Liver (tissue), 9 donors: Measurements from ENCODE around the gene COX19. TPM values are rescaled to one million over a fixed set of nuclear protein-coding genes. Genes with fewer than 3 reads are reported as not detected.

Experiments
- DNase-seq: peaks from one replicate; pipeline ENCODE4 v3.0.0-alpha.2; 2017; ENCODE audit warnings: low spot score
- H3K27ac ChIP-seq, 2 donors: one replicate each; pipeline ENCODE4 v1.7.0; 2013; ENCODE audit warnings: inconsistent platforms in 2 of 2, low read length in 2 of 2, control low read depth in 1 of 2, low read depth in 1 of 2, mild to moderate bottlenecking in 1 of 2
- H3K27me3 ChIP-seq, 4 donors: one replicate each; pipeline versions ENCODE4 v1.6.1 to v1.7.0; 2013; ENCODE audit warnings: low read length in 3 of 4, inconsistent platforms in 1 of 4, mild to moderate bottlenecking in 1 of 4, moderate library complexity in 1 of 4; ENCODE audit not compliant: control insufficient read depth in 4 of 4, insufficient read depth in 4 of 4
- H3K36me3 ChIP-seq, 4 donors: one replicate each; pipeline versions ENCODE4 v1.6.1 to v1.7.0; 2013; ENCODE audit warnings: low read length in 3 of 4, mild to moderate bottlenecking in 3 of 4, low read depth in 1 of 4, moderate library complexity in 1 of 4; ENCODE audit not compliant: control insufficient read depth in 4 of 4, insufficient read depth in 3 of 4
- H3K4me1 ChIP-seq, 4 donors: one replicate each; pipeline versions ENCODE4 v1.6.1 to v1.7.0; 2013; ENCODE audit warnings: low read length in 3 of 4, mild to moderate bottlenecking in 3 of 4, moderate library complexity in 1 of 4; ENCODE audit not compliant: control insufficient read depth in 4 of 4, insufficient read depth in 4 of 4
- H3K4me3 ChIP-seq, 3 donors: one replicate each; pipeline versions ENCODE4 v1.6.1 to v1.7.0; 2013; ENCODE audit warnings: low read length in 3 of 3, control low read depth in 1 of 3, low read depth in 1 of 3, mild to moderate bottlenecking in 1 of 3
- H3K9ac ChIP-seq, 2 donors: one replicate each; pipeline ENCODE4 v1.7.0; 2013; ENCODE audit warnings: low read length in 2 of 2, mild to moderate bottlenecking in 2 of 2, moderate library complexity in 2 of 2, control low read depth in 1 of 2, low read depth in 1 of 2
- H3K9me3 ChIP-seq, 4 donors: one replicate each; pipeline versions ENCODE4 v1.6.1 to v1.7.0; 2013; ENCODE audit warnings: low read length in 3 of 4; ENCODE audit not compliant: control insufficient read depth in 4 of 4
- CTCF ChIP-seq: fragments of 150-350 bp; IDR thresholded peaks from 2 replicates; pipeline ENCODE4 v1.5.1; 2017; ENCODE audit warnings: improper control_type of control experiment, low read depth, low read length; ENCODE audit not compliant: missing input control
- EGR1 ChIP-seq, 2 donors: IDR thresholded peaks; 2 replicates each; pipeline ENCODE4 v1.6.1; 2016 to 2018; ENCODE audit warnings: antibody characterized with exemption in 2 of 2, low read depth in 2 of 2
- FOXA1 ChIP-seq: IDR thresholded peaks from 2 replicates; pipeline ENCODE4 v1.6.1; 2016; ENCODE audit warnings: antibody characterized with exemption
- FOXA2 ChIP-seq: IDR thresholded peaks from 2 replicates; pipeline ENCODE4 v1.6.1; 2016; ENCODE audit warnings: antibody characterized with exemption
- GABPA ChIP-seq, 2 donors: IDR thresholded peaks in 1 of 2; conservative IDR thresholded peaks in 1 of 2; 2 replicates each; pipeline ENCODE4 v1.6.1; 2016; ENCODE audit warnings: antibody characterized with exemption in 2 of 2, mild to moderate bottlenecking in 1 of 2, moderate library complexity in 1 of 2
- HNF4G ChIP-seq: IDR thresholded peaks from 2 replicates; pipeline ENCODE4 v1.6.1; 2016; ENCODE audit warnings: antibody characterized with exemption
- NR2F2 ChIP-seq: IDR thresholded peaks from 2 replicates; pipeline ENCODE4 v1.6.1; 2016; ENCODE audit warnings: antibody characterized with exemption
- RAD21 ChIP-seq, 2 donors: IDR thresholded peaks; 2 replicates each; pipeline ENCODE4 v1.6.1; 2016; ENCODE audit warnings: antibody characterized with exemption in 2 of 2, mild to moderate bottlenecking in 2 of 2
- RXRA ChIP-seq, 2 donors: IDR thresholded peaks; 2 replicates each; pipeline ENCODE4 v1.6.1; 2017 to 2018; ENCODE audit warnings: antibody characterized with exemption in 2 of 2, mild to moderate bottlenecking in 1 of 2
- SP1 ChIP-seq: IDR thresholded peaks from 2 replicates; pipeline ENCODE4 v1.6.1; 2018; ENCODE audit warnings: antibody characterized with exemption, mild to moderate bottlenecking
- TAF1 ChIP-seq: conservative IDR thresholded peaks from 2 replicates; pipeline ENCODE4 v1.6.1; 2016; ENCODE audit warnings: antibody characterized with exemption, mild to moderate bottlenecking
- YY1 ChIP-seq: IDR thresholded peaks from 2 replicates; pipeline ENCODE4 v1.6.1; 2016; ENCODE audit warnings: antibody characterized with exemption, mild to moderate bottlenecking
- WGBS: extraction: QIAGEN DNeasy Blood & Tissue Kit; methylation state at CpG from one replicate; pipeline ENCODE4 v1.1.7; 2013; 5-methylcytosine and 5-hydroxymethylcytosine counted together
- polyA plus RNA-seq, 2 donors: library from polyadenylated mRNA; stranded (reverse) in 1 of 2; unstranded in 1 of 2; fragments of 200-250 nt in 1 of 2; fragments of >200 nt in 1 of 2; fragmentation: Nextera tagmentation in 1 of 2; extraction: Ambion mirVana in 1 of 2; gene quantifications; one replicate each; pipeline versions ENCODE4 v1.2.1 to v1.2.3, GENCODE V29; 2013 to 2015
- total RNA-seq, 2 donors: library from RNA; depleted of rRNA; stranded (reverse); fragments of >200 nt; gene quantifications; one replicate each; pipeline ENCODE4 v1.2.3, GENCODE V29; 2014
- TF ChIP-seq, protein P1 (sequence below): IDR thresholded peaks from 2 replicates; pipeline ENCODE4 v1.6.1; 2016; ENCODE audit warnings: antibody characterized with exemption, mild to moderate bottlenecking
- TF ChIP-seq, protein P2 (sequence below): IDR thresholded peaks from 2 replicates; pipeline ENCODE4 v1.6.1; 2016; ENCODE audit warnings: antibody characterized with exemption
- TF ChIP-seq, protein P3 (sequence below): IDR thresholded peaks from 2 replicates; pipeline ENCODE4 v1.6.1; 2016; ENCODE audit warnings: antibody characterized with exemption
- donor health status: healthy.
- donor health status: healthy.
- donor health status: healthy.
- donor health status: healthy.
- donor health status: healthy.

Gene COX19
- total and polyA plus RNA-seq, 4 donors, result 2.2 to 9.8 (median 4.8) TPM

- Histone ChIP-seq H3K27me3 (no peaks in the 10 kb centered on the region), H3K9me3 (no peaks in the 10 kb centered on the region), H3K4me1 (peaks cover 11 to 44% (median 17%) of the 10 kb centered on the region in 4 donors), H3K4me3 (no peak overlapping the region), H3K27ac (no peak overlapping the region), H3K36me3 (peaks cover 12 to 31% (median 22%) of the 10 kb centered on the region in 4 donors), H3K9ac (no peak overlapping the region)
- TF ChIP-seq, protein P1, sequence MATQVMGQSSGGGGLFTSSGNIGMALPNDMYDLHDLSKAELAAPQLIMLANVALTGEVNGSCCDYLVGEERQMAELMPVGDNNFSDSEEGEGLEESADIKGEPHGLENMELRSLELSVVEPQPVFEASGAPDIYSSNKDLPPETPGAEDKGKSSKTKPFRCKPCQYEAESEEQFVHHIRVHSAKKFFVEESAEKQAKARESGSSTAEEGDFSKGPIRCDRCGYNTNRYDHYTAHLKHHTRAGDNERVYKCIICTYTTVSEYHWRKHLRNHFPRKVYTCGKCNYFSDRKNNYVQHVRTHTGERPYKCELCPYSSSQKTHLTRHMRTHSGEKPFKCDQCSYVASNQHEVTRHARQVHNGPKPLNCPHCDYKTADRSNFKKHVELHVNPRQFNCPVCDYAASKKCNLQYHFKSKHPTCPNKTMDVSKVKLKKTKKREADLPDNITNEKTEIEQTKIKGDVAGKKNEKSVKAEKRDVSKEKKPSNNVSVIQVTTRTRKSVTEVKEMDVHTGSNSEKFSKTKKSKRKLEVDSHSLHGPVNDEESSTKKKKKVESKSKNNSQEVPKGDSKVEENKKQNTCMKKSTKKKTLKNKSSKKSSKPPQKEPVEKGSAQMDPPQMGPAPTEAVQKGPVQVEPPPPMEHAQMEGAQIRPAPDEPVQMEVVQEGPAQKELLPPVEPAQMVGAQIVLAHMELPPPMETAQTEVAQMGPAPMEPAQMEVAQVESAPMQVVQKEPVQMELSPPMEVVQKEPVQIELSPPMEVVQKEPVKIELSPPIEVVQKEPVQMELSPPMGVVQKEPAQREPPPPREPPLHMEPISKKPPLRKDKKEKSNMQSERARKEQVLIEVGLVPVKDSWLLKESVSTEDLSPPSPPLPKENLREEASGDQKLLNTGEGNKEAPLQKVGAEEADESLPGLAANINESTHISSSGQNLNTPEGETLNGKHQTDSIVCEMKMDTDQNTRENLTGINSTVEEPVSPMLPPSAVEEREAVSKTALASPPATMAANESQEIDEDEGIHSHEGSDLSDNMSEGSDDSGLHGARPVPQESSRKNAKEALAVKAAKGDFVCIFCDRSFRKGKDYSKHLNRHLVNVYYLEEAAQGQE, result no peak
- TF ChIP-seq NR2F2, result no peak
- TF ChIP-seq HNF4G, result no peak
- TF ChIP-seq FOXA1, result no peak
- no peak for TF ChIP-seq TAF1
- no peak for TF ChIP-seq YY1
- DNase-seq, result no peak
- 49% methylated on average over 10 of the region's 10 CpGs for WGBS
Measured at GRCh38 chr7:972676-973309, 2.6 kb downstream of the COX19 start.

DNA sequence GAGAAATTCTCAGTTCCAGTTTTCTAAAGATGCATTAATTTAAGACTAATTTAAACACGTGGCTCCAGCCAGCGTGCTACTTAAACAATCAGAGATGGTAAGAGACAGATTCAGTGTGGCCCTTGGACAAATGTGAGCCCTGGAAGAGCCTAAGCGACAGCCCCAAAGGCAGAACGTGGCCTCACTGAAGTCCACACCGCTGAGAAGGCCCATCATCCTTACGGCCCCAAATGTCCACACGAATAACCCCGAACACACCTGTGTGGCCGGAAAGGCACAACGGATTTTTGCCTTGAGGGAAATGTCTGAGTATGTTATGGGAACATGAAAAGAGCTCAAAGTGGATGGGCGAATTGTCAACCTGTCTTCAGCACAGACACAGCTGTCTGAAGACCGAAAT lies 3.2 kb downstream of the COX19 start:
- H3K27ac ChIP-seq, result no peak overlapping the region
- H3K4me1 ChIP-seq, result peaks cover 7 to 38% (median 14%) of the 10 kb centered on the region in 4 donors
- no peak overlapping the region for H3K9ac ChIP-seq

GRCh38 chr7:970744-971143 lies 4.6 kb downstream of the COX19 start:
- peaks cover 16 to 41% (median 28%) of the 10 kb centered on the region in 4 donors for H3K36me3 ChIP-seq
- peaks cover 6 to 28% (median 13%) of the 10 kb centered on the region in 4 donors for H3K4me1 ChIP-seq
- no peak overlapping the region for H3K4me3 ChIP-seq
- DNase-seq, result no peak
- H3K27ac ChIP-seq, result no peak overlapping the region
- H3K9me3 ChIP-seq, result no peaks in the 10 kb centered on the region
- H3K27me3 ChIP-seq, result no peaks in the 10 kb centered on the region
- WGBS, result 93% methylated on average over 6 of the region's 6 CpGs
- no peak overlapping the region for H3K9ac ChIP-seq
- TF ChIP-seq YY1 (no peak), FOXA1 (no peak), TAF1 (no peak), HNF4G (no peak), SP1 (no peak), CTCF (no peak), RAD21 (IDR thresholded peaks at IDR 0.05) (no peak), RXRA (IDR thresholded peaks at IDR 0.05) (no peak), GABPA (IDR thresholded peaks at IDR 0.05 in 1 of 2, conservative IDR thresholded peaks at IDR 0.05 in 1 of 2) (no peak), EGR1 (IDR thresholded peaks at IDR 0.05; ENCODE audit: low read depth in 2 of 2) (no peak), FOXA2 (no peak)
- TF ChIP-seq, protein P2, sequence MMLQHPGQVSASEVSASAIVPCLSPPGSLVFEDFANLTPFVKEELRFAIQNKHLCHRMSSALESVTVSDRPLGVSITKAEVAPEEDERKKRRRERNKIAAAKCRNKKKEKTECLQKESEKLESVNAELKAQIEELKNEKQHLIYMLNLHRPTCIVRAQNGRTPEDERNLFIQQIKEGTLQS, result no peak
- TF ChIP-seq, protein P3, sequence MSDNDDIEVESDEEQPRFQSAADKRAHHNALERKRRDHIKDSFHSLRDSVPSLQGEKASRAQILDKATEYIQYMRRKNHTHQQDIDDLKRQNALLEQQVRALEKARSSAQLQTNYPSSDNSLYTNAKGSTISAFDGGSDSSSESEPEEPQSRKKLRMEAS, result no peak

More for the DNA sequence above, 3.2 kb downstream of the COX19 start:
- no peaks in the 10 kb centered on the region for H3K27me3 ChIP-seq
- TF ChIP-seq HNF4G (no peak), EGR1 (IDR thresholded peaks at IDR 0.05; ENCODE audit: low read depth in 2 of 2) (no peak), CTCF (no peak)
- H3K4me3 ChIP-seq, result no peak overlapping the region
- no peaks in the 10 kb centered on the region for H3K9me3 ChIP-seq
- no peak for DNase-seq
- peaks cover 16 to 37% (median 26%) of the 10 kb centered on the region in 4 donors for H3K36me3 ChIP-seq
- WGBS, result 93% methylated on average over 12 of the region's 12 CpGs
